ENCODE data around the gene KARS1. TPM values are rescaled to one million over a fixed set of nuclear protein-coding genes. Genes with fewer than 3 reads are reported as not detected.

KARS1 gene
- total RNA-seq, 1 experiment from 2014 or later = 253 TPM

- H3K36me3 ChIP-seq (ENCODE audit: insufficient read depth, low read length, poor library complexity, severe bottlenecking) = peaks cover 56% of the 10 kb centered on the region
Measured at GRCh38 chr16:75626806-75627205, 20.7 kb downstream of the KARS1 start.

GRCh38 chr16:75624921-75625334 is 22.5 kb downstream of the KARS1 start:
- DNase-seq (ENCODE audit: low spot score) = peak; percentile 69
- CTCF ChIA-PET = no interaction called here

More at GRCh38 chr16:75626806-75627205, 20.7 kb downstream of the KARS1 start:
- CTCF ChIA-PET = no interaction called here
- Histone ChIP-seq H3K27me3 (replicated peaks; ENCODE audit: insufficient read depth, low read depth, low read length, poor library complexity) (no peaks in the 10 kb centered on the region), H3K9me3 (ENCODE audit: low read depth, low read length, poor library complexity, severe bottlenecking) (no peaks in the 10 kb centered on the region), H3K4me3 (ENCODE audit: low read depth, low read length, poor library complexity, severe bottlenecking) (no peak overlapping the region), H3K4me1 (ENCODE audit: insufficient read depth, low read length, poor library complexity, severe bottlenecking) (peaks cover 10% of the 10 kb centered on the region), H3K27ac (ENCODE audit: low read depth, low read length, poor library complexity, severe bottlenecking) (no peak overlapping the region)
- POLR2A ChIA-PET (ENCODE audit: low non-redundant PET) = no interaction called here
- TF ChIP-seq, protein P1, sequence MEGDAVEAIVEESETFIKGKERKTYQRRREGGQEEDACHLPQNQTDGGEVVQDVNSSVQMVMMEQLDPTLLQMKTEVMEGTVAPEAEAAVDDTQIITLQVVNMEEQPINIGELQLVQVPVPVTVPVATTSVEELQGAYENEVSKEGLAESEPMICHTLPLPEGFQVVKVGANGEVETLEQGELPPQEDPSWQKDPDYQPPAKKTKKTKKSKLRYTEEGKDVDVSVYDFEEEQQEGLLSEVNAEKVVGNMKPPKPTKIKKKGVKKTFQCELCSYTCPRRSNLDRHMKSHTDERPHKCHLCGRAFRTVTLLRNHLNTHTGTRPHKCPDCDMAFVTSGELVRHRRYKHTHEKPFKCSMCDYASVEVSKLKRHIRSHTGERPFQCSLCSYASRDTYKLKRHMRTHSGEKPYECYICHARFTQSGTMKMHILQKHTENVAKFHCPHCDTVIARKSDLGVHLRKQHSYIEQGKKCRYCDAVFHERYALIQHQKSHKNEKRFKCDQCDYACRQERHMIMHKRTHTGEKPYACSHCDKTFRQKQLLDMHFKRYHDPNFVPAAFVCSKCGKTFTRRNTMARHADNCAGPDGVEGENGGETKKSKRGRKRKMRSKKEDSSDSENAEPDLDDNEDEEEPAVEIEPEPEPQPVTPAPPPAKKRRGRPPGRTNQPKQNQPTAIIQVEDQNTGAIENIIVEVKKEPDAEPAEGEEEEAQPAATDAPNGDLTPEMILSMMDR (conservative IDR thresholded peaks at IDR 0.05; ENCODE audit: low read depth, low read length) = no peak
- TF ChIP-seq EZH2 (IDR thresholded peaks at IDR 0.05; ENCODE audit: borderline replicate concordance, low read depth, low read length, poor library complexity, severe bottlenecking) = no peak
- no peak for DNase-seq (ENCODE audit: low spot score)
- no TSS peak for BruUV-seq (replicated peaks)
- intact Hi-C loops (cut with micrococcal nuclease; ENCODE audit: unreplicated experiment) = no loop called here

DNA sequence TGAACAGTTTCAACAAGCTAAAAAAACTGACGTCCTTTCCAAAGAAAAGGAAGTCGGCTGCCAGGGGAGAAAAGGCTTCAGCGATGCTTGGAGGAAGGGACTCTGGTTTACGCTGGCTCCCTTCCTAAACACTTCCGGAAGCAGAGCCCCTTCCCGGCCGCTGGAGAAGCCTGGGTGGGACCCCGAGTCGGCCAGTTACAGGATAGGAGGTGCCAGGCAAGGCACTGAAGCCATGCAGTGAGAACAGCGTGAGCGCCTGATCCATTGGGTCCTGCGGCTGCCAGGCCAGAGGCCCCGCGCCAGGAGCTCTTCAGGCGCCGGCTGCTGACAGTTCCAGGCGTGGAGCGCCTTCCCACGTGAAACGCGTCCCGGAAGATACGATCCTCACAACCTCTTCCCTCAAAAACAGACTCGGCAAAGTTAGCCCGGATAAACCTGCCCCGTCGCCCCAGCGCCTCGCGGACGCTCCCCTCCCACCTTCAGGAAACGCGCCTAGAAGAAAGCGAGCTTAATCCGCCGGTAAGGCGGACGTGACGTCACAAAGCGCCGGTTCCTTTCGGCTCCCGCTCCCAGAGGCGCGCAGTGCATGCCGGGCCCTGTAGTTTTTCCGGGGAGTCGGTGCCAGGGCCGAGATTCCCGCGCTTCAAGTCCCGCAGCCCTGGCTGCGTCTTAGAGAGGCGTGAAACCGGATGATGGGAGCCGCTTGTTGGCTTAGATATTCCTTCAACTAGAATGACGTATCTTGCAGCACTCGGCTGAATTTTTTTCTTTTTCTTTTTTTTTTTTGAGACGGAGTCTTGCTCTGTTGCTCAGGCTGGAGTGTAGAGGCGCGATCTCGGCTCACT is 24.5 kb downstream of the KARS1 start, which contains the start of gene ADAT1:
Gene ADAT1 (minus strand): TSS at position 521 of the 845 bp plus-strand sequence. CDS start 2,482 bp downstream, outside the sequence.
- Histone ChIP-seq H3K36me3 (ENCODE audit: insufficient read depth, low read length, poor library complexity, severe bottlenecking) (peaks cover 31% of the 10 kb centered on the region), H3K27ac (ENCODE audit: low read depth, low read length, poor library complexity, severe bottlenecking) (peak within 1 kb of the TSS; percentile 91), H3K4me1 (ENCODE audit: insufficient read depth, low read length, poor library complexity, severe bottlenecking) (peaks cover 16% of the 10 kb centered on the region), H3K9me3 (ENCODE audit: low read depth, low read length, poor library complexity, severe bottlenecking) (no peaks in the 10 kb centered on the region), H3K4me3 (ENCODE audit: low read depth, low read length, poor library complexity, severe bottlenecking) (peak within 1 kb of the TSS; percentile 70), H3K27me3 (replicated peaks; ENCODE audit: insufficient read depth, low read depth, low read length, poor library complexity) (no peaks in the 10 kb centered on the region)
- TF ChIP-seq, protein P1 (conservative IDR thresholded peaks at IDR 0.05; ENCODE audit: low read depth, low read length) = no peak
- TF ChIP-seq EZH2 (IDR thresholded peaks at IDR 0.05; ENCODE audit: borderline replicate concordance, low read depth, low read length, poor library complexity, severe bottlenecking) = no peak
- POLR2A ChIA-PET (ENCODE audit: low non-redundant PET) = interaction anchor here (0.6 kb wide), 1 partner anchor 80 kb away, joined by 3 read pairs; no protein-coding TSS in a partner anchor
- intact Hi-C loops (cut with micrococcal nuclease; ENCODE audit: unreplicated experiment) = loop anchor here (2.0 to 5.0 kb wide), 2 partner anchors 139 to 158 kb away; partner anchors contain the start of gene TMEM170A
- TSS peak; percentile 83 for BruUV-seq (replicated peaks)
- DNase-seq (ENCODE audit: low spot score) = peak; percentile 99
- CTCF ChIA-PET = interaction anchor here (0.5 to 0.6 kb wide), 2 partner anchors 86 to 424 kb away, joined by 3 to 8 read pairs; no protein-coding TSS in a partner anchor

More at GRCh38 chr16:75624921-75625334, 22.5 kb downstream of the KARS1 start:
- H3K36me3 ChIP-seq (ENCODE audit: insufficient read depth, low read length, poor library complexity, severe bottlenecking) = peaks cover 40% of the 10 kb centered on the region
- POLR2A ChIA-PET (ENCODE audit: low non-redundant PET) = no interaction called here
- intact Hi-C loops (cut with micrococcal nuclease; ENCODE audit: unreplicated experiment) = loop anchor here (2.0 to 5.0 kb wide), 2 partner anchors 22 to 137 kb away; partner anchors contain the start of genes KARS1 and TERF2IP
- BruUV-seq (replicated peaks) = no TSS peak
- no peaks in the 10 kb centered on the region for H3K9me3 ChIP-seq (ENCODE audit: low read depth, low read length, poor library complexity, severe bottlenecking)
- H3K27me3 ChIP-seq (replicated peaks; ENCODE audit: insufficient read depth, low read depth, low read length, poor library complexity) = no peaks in the 10 kb centered on the region
- no peak overlapping the region for H3K4me3 ChIP-seq (ENCODE audit: low read depth, low read length, poor library complexity, severe bottlenecking)
- H3K27ac ChIP-seq (ENCODE audit: low read depth, low read length, poor library complexity, severe bottlenecking) = peak overlapping the region; percentile 43
- peaks cover 16% of the 10 kb centered on the region for H3K4me1 ChIP-seq (ENCODE audit: insufficient read depth, low read length, poor library complexity, severe bottlenecking)
- TF ChIP-seq, protein P1 (conservative IDR thresholded peaks at IDR 0.05; ENCODE audit: low read depth, low read length) = no peak
- no peak for TF ChIP-seq EZH2 (IDR thresholded peaks at IDR 0.05; ENCODE audit: borderline replicate concordance, low read depth, low read length, poor library complexity, severe bottlenecking)

Data from A673 (cell line).